K562 (cell line): ENCODE data around the gene FAM98C. TPM values are rescaled to one million over a fixed set of nuclear protein-coding genes. Genes with fewer than 3 reads are reported as not detected.

Source experiments
- CTCFL ChIP-seq: IDR thresholded peaks from 2 replicates; pipeline ENCODE4 v1.6.1; 2011; ENCODE audit warnings: borderline replicate concordance, low read depth, mild to moderate bottlenecking, moderate library complexity, low read length; ENCODE audit not compliant: insufficient read depth, poor library complexity, severe bottlenecking
- FOS ChIP-seq: IDR thresholded peaks from 3 replicates; pipeline ENCODE4 v1.6.1; 2011; ENCODE audit not compliant: insufficient read length; ENCODE audit errors: extremely low read depth
- GMEB1 ChIP-seq: fragments of 250-450 bp; sonication (Bioruptor Pico); IDR thresholded peaks from 2 replicates; pipeline ENCODE4 v1.4.0; 2020; ENCODE audit warnings: mild to moderate bottlenecking
- HLTF ChIP-seq: fragments of 450-650 bp; IDR thresholded peaks from 2 replicates; pipeline ENCODE4 v1.6.1; 2016
- ZNF407 ChIP-seq: fragments of 450-650 bp; IDR thresholded peaks from 2 replicates; pipeline ENCODE4 v1.6.1; 2016; ENCODE audit warnings: low read depth
- ZNF609 ChIP-seq: sonication (generic); formaldehyde crosslinking; IDR thresholded peaks from 2 replicates; pipeline ENCODE4 v1.8.1; 2023; ENCODE audit warnings: missing genetic modification reagents, mild to moderate bottlenecking, borderline replicate concordance
- polyA plus RNA-seq, 8 experiments: library from polyadenylated mRNA; depleted of rRNA in 4 of 8; stranded (reverse) in 5 of 8; unstranded in 3 of 8; fragments of >200 nt; fragmentation: Nextera tagmentation in 2 of 8; fragmentation: Illumina TruSeq in 1 of 8; extraction: Ambion mirVana in 2 of 8; extraction: Trizol in 1 of 8; gene quantifications; 2 replicates each; pipeline versions ENCODE4 v1.2.1 to v1.2.3, GENCODE V29; 2011 to 2014; ENCODE audit warnings: inconsistent platforms in 1 of 8, missing spikeins in 1 of 8
- total RNA-seq, 7 experiments: library from RNA; depleted of rRNA in 6 of 7; stranded (reverse); fragments of >200 nt in 6 of 7; fragmentation: Illumina TruSeq in 2 of 7; extraction: Trizol in 2 of 7; gene quantifications; 2 replicates each; pipeline versions ENCODE4 v1.2.1 to v1.2.3, GENCODE V29; 2011 to 2021; ENCODE audit warnings: low replicate concordance in 1 of 7

Gene FAM98C
- total and polyA plus RNA-seq, 9 of the 15 experiments (the other 6 are each of a cell fraction or from before 2014, with no cell fraction given): 1.7 to 43.8 (median 13.7) TPM

GRCh38 chr19:38402967-38403674 is at the start of gene FAM98C (continued):
- peak; percentile 59 for TF ChIP-seq GMEB1 (CRISPR knock-in tag)
- TF ChIP-seq FOS: peak; percentile 86
- TF ChIP-seq CTCFL: peak; percentile 44
- no peak for TF ChIP-seq ZNF407
- no peak for TF ChIP-seq ZNF609 (CRISPR knock-in tag)
- no peak; the same call in 1 of the 2 replicates for TF ChIP-seq HLTF
